HCT116 (cell line): ENCODE measurements around the gene FH.

Experiments used
- EGR1 ChIP-seq: IDR thresholded peaks from 2 replicates; pipeline ENCODE4 v1.6.1; 2012; ENCODE audit warnings: low read depth
- EZH2 ChIP-seq: fragments of 200-600 bp; sonication (generic); IDR thresholded peaks from 2 replicates; pipeline ENCODE4 v1.6.1; 2017; ENCODE audit warnings: antibody characterized with exemption, mixed run types
- POLR2A ChIP-seq: IDR thresholded peaks from 2 replicates; pipeline ENCODE4 v1.7.0; 2011; ENCODE audit warnings: borderline replicate concordance; ENCODE audit not compliant: insufficient read depth, insufficient read length; ENCODE audit errors: extremely low read depth
- POLR2AphosphoS5 ChIP-seq: IDR thresholded peaks from 2 replicates; pipeline ENCODE4 v1.6.1; 2011; ENCODE audit warnings: mild to moderate bottlenecking, low read depth, low read length, moderate library complexity
- TF ChIP-seq, protein P1 (sequence below): IDR thresholded peaks from 2 replicates; pipeline ENCODE4 v1.6.1; 2012
- TF ChIP-seq, protein P2 (sequence below): IDR thresholded peaks from 2 replicates; pipeline ENCODE4 v1.6.1; 2012
- TF ChIP-seq, protein P3 (sequence below), 3 experiments: fragments of 200-600 bp in 1 of 3; sonication (generic) in 1 of 3; IDR thresholded peaks in 2 of 3; conservative IDR thresholded peaks in 1 of 3; 2 replicates each; pipeline ENCODE4 v1.5.1; 2012 to 2017; ENCODE audit warnings: low read depth in 2 of 3, low read length in 2 of 3, antibody characterized with exemption in 1 of 3, borderline replicate concordance in 1 of 3, control low read depth in 1 of 3, mild to moderate bottlenecking in 1 of 3, mixed read lengths in 1 of 3, mixed run types in 1 of 3, moderate library complexity in 1 of 3; ENCODE audit not compliant: insufficient read depth in 1 of 3

DNA sequence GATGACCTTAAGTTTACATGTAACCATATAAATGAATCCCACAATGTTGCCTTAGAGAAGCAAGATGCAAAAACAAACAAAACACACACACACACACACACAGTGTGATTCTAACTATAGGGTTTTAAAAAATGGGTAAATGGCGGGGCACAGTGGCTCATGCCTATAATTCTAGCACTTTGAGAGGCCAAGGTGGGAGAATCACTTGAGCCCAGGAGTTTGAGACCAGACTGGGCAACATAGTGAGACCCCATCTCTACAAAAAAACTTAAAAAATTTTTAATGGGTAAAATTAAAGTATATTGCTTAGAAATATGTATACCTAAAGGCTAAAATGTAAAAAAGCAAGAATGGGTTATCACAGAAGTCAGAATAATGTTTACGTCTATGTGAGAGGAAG, 28.5 kb upstream of the FH start:
- TF ChIP-seq, protein P1, sequence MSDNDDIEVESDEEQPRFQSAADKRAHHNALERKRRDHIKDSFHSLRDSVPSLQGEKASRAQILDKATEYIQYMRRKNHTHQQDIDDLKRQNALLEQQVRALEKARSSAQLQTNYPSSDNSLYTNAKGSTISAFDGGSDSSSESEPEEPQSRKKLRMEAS = no peak
- TF ChIP-seq, protein P2, sequence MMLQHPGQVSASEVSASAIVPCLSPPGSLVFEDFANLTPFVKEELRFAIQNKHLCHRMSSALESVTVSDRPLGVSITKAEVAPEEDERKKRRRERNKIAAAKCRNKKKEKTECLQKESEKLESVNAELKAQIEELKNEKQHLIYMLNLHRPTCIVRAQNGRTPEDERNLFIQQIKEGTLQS = no peak
- TF ChIP-seq POLR2A (no peak), POLR2AphosphoS5 (no peak), EGR1 (no peak), EZH2 (no peak)
- TF ChIP-seq, protein P3, sequence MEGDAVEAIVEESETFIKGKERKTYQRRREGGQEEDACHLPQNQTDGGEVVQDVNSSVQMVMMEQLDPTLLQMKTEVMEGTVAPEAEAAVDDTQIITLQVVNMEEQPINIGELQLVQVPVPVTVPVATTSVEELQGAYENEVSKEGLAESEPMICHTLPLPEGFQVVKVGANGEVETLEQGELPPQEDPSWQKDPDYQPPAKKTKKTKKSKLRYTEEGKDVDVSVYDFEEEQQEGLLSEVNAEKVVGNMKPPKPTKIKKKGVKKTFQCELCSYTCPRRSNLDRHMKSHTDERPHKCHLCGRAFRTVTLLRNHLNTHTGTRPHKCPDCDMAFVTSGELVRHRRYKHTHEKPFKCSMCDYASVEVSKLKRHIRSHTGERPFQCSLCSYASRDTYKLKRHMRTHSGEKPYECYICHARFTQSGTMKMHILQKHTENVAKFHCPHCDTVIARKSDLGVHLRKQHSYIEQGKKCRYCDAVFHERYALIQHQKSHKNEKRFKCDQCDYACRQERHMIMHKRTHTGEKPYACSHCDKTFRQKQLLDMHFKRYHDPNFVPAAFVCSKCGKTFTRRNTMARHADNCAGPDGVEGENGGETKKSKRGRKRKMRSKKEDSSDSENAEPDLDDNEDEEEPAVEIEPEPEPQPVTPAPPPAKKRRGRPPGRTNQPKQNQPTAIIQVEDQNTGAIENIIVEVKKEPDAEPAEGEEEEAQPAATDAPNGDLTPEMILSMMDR (IDR thresholded peaks at IDR 0.05 in 2 of 3, conservative IDR thresholded peaks at IDR 0.05 in 1 of 3; ENCODE audit: borderline replicate concordance in 1 of 3, insufficient read depth in 1 of 3, low read depth in 2 of 3, low read length in 2 of 3) = no peak
